ENCODE results near the gene NOVA1. TPM values are rescaled to one million over a fixed set of nuclear protein-coding genes. Genes with fewer than 3 reads are reported as not detected.

The NOVA1 gene
- total and polyA plus RNA-seq, 4 donors = 0.24 to 0.79 (median 0.58) TPM

DNA sequence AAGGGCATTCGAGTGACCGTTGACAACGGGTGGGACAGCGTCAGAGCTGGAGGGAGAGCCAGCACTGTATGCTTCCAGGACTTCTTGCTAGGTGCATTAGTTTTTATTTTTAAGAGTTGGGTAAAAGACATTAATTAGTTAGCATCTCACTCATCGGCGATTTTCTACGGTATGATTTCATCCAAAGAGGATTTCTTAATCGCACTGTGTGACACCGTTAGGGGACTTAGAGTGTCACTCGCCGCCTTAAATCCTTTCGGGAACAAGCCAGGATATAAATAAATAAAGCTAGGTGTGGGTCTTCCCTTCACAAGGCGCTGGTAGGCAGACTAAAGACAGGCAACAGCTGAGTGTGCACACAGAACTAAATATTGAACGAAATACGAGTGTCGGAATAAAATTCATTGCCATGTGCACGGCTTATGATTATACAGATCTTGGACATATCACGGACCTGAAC lies 869 bp upstream of the NOVA1 start:
- Histone ChIP-seq H3K9me3 (ENCODE audit: control insufficient read depth in 4 of 4, low read length in 3 of 4) (no peaks in the 10 kb centered on the region), H3K36me3 (ENCODE audit: control insufficient read depth in 4 of 4, insufficient read depth in 3 of 4, low read depth in 1 of 4, low read length in 3 of 4) (no peaks in the 10 kb centered on the region), H3K4me1 (ENCODE audit: control insufficient read depth in 4 of 4, insufficient read depth in 4 of 4, low read length in 3 of 4) (peaks cover 0 to 10% (median 5%) of the 10 kb centered on the region in 4 donors), H3K27ac (ENCODE audit: low read depth in 1 of 2, low read length in 2 of 2) (peak overlapping the region in 1 of 2 donors; percentile 26), H3K9ac (ENCODE audit: low read depth in 1 of 2, low read length in 2 of 2) (peak overlapping the region in 1 of 2 donors; percentile 0), H3K4me3 (ENCODE audit: low read depth in 1 of 3, low read length in 3 of 3) (peak overlapping the region; percentile 7 to 78 (median 12)), H3K27me3 (ENCODE audit: control insufficient read depth in 4 of 4, insufficient read depth in 4 of 4, low read length in 3 of 4) (peaks cover 0 to 3% (median 1%) of the 10 kb centered on the region in 4 donors)
- WGBS = 4% methylated on average over 18 of the region's 18 CpGs
- DNase-seq (ENCODE audit: low spot score) = no peak
- no peak for TF ChIP-seq FOXA2 (IDR thresholded peaks at IDR 0.05)
- TF ChIP-seq CTCF (IDR thresholded peaks at IDR 0.05; ENCODE audit: low read depth, low read length, missing input control) = no peak

DNA sequence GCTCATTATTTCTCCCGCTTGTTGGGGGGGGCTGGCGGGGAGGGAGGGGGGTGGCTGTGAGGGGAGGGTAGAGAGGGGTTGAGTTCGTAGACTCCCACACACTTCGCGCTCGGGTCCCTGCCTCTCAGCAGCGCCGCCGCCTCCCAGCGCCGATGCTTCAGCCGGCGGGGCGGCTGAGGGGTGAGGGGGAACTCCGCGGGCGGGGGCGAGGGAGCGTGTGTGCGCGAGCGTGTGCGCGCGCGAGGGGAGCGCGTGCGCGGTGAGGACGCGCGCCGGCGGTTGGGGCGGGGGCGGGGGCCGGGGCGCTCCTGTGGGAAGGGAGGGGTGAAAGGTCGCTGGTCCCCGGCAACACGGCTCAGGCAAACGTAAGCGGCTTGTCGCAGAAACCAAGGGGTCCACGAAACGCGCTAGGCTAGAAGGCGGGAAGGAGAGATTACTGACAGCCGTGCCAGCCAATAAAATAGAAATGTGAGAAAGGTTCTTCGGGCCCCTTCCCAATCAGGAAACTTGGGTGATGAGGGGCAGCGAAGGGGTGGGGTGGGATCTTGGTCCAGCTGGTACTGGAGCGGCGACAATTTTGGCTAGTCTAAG lies 343 bp upstream of the NOVA1 start:
- Histone ChIP-seq H3K27ac (ENCODE audit: low read depth in 1 of 2, low read length in 2 of 2) (peak overlapping the region; percentile 26 to 42), H3K36me3 (ENCODE audit: control insufficient read depth in 4 of 4, insufficient read depth in 3 of 4, low read depth in 1 of 4, low read length in 3 of 4) (no peaks in the 10 kb centered on the region), H3K4me1 (ENCODE audit: control insufficient read depth in 4 of 4, insufficient read depth in 4 of 4, low read length in 3 of 4) (peaks cover 0 to 10% (median 5%) of the 10 kb centered on the region in 4 donors), H3K4me3 (ENCODE audit: low read depth in 1 of 3, low read length in 3 of 3) (peak overlapping the region; percentile 7 to 78 (median 64)), H3K9ac (ENCODE audit: low read depth in 1 of 2, low read length in 2 of 2) (no peak overlapping the region), H3K9me3 (ENCODE audit: control insufficient read depth in 4 of 4, low read length in 3 of 4) (no peaks in the 10 kb centered on the region), H3K27me3 (ENCODE audit: control insufficient read depth in 4 of 4, insufficient read depth in 4 of 4, low read length in 3 of 4) (peaks cover 0 to 3% (median 1%) of the 10 kb centered on the region in 4 donors)
- DNase-seq (ENCODE audit: low spot score) = peak; percentile 80
- TF ChIP-seq TAF1 (conservative IDR thresholded peaks at IDR 0.05) (no peak), FOXA1 (IDR thresholded peaks at IDR 0.05) (no peak), SP1 (IDR thresholded peaks at IDR 0.05) (peak; percentile 45), NR2F2 (IDR thresholded peaks at IDR 0.05) (no peak)
- TF ChIP-seq, protein P1, sequence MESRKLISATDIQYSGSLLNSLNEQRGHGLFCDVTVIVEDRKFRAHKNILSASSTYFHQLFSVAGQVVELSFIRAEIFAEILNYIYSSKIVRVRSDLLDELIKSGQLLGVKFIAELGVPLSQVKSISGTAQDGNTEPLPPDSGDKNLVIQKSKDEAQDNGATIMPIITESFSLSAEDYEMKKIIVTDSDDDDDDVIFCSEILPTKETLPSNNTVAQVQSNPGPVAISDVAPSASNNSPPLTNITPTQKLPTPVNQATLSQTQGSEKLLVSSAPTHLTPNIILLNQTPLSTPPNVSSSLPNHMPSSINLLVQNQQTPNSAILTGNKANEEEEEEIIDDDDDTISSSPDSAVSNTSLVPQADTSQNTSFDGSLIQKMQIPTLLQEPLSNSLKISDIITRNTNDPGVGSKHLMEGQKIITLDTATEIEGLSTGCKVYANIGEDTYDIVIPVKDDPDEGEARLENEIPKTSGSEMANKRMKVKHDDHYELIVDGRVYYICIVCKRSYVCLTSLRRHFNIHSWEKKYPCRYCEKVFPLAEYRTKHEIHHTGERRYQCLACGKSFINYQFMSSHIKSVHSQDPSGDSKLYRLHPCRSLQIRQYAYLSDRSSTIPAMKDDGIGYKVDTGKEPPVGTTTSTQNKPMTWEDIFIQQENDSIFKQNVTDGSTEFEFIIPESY (IDR thresholded peaks at IDR 0.05) = no peak
- 2% methylated on average over 54 of the region's 54 CpGs for WGBS

DNA sequence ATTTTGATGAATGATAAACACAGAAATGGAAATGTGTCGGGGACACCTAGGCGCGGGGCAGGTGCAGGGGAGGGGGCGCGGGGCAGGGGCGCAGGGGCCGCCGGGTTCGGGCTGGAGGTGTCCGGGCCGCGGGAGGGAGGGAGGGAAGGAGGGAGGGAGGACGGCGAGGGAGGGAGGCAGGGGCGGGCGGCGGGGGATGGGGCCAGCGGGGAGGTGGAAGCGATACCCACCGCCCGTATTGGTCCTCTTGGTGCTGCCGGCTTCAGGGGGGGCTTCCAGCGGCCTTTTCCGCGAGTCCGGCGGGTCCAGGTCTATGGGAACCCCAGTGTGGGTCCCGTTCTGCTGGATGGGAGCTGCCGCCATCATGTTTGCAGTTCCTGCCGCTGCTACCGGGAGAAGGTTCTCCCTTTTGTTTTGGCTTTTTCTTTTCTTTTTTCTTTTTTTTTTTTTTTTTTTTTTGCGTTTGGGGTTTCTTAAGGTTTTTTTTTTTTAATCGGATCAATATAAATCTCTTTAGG lies 703 bp downstream of the NOVA1 start:
- 4% methylated on average over 33 of the region's 33 CpGs for WGBS
- Histone ChIP-seq H3K9ac (ENCODE audit: low read depth in 1 of 2, low read length in 2 of 2) (no peak overlapping the region), H3K27ac (ENCODE audit: low read depth in 1 of 2, low read length in 2 of 2) (no peak overlapping the region), H3K4me3 (ENCODE audit: low read depth in 1 of 3, low read length in 3 of 3) (peak overlapping the region in 2 of 3 donors; percentile 64 to 78), H3K4me1 (ENCODE audit: control insufficient read depth in 4 of 4, insufficient read depth in 4 of 4, low read length in 3 of 4) (peaks cover 0 to 10% (median 5%) of the 10 kb centered on the region in 4 donors), H3K36me3 (ENCODE audit: control insufficient read depth in 4 of 4, insufficient read depth in 3 of 4, low read depth in 1 of 4, low read length in 3 of 4) (no peaks in the 10 kb centered on the region), H3K9me3 (ENCODE audit: control insufficient read depth in 4 of 4, low read length in 3 of 4) (no peaks in the 10 kb centered on the region), H3K27me3 (ENCODE audit: control insufficient read depth in 4 of 4, insufficient read depth in 4 of 4, low read length in 3 of 4) (peaks cover 0 to 3% (median 1%) of the 10 kb centered on the region in 4 donors)
- peak; percentile 34 for DNase-seq (ENCODE audit: low spot score)
- no peak for TF ChIP-seq TAF1 (conservative IDR thresholded peaks at IDR 0.05)
- no peak for TF ChIP-seq CTCF (IDR thresholded peaks at IDR 0.05; ENCODE audit: low read depth, low read length, missing input control)
- TF ChIP-seq SP1 (IDR thresholded peaks at IDR 0.05) = no peak
- no peak for TF ChIP-seq JUND (IDR thresholded peaks at IDR 0.05)
- no peak for TF ChIP-seq HNF4G (IDR thresholded peaks at IDR 0.05)
- TF ChIP-seq, protein P1 (IDR thresholded peaks at IDR 0.05) = no peak
- TF ChIP-seq, protein P2, sequence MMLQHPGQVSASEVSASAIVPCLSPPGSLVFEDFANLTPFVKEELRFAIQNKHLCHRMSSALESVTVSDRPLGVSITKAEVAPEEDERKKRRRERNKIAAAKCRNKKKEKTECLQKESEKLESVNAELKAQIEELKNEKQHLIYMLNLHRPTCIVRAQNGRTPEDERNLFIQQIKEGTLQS (IDR thresholded peaks at IDR 0.05) = no peak
- TF ChIP-seq, protein P3, sequence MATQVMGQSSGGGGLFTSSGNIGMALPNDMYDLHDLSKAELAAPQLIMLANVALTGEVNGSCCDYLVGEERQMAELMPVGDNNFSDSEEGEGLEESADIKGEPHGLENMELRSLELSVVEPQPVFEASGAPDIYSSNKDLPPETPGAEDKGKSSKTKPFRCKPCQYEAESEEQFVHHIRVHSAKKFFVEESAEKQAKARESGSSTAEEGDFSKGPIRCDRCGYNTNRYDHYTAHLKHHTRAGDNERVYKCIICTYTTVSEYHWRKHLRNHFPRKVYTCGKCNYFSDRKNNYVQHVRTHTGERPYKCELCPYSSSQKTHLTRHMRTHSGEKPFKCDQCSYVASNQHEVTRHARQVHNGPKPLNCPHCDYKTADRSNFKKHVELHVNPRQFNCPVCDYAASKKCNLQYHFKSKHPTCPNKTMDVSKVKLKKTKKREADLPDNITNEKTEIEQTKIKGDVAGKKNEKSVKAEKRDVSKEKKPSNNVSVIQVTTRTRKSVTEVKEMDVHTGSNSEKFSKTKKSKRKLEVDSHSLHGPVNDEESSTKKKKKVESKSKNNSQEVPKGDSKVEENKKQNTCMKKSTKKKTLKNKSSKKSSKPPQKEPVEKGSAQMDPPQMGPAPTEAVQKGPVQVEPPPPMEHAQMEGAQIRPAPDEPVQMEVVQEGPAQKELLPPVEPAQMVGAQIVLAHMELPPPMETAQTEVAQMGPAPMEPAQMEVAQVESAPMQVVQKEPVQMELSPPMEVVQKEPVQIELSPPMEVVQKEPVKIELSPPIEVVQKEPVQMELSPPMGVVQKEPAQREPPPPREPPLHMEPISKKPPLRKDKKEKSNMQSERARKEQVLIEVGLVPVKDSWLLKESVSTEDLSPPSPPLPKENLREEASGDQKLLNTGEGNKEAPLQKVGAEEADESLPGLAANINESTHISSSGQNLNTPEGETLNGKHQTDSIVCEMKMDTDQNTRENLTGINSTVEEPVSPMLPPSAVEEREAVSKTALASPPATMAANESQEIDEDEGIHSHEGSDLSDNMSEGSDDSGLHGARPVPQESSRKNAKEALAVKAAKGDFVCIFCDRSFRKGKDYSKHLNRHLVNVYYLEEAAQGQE (IDR thresholded peaks at IDR 0.05) = no peak
- TF ChIP-seq, protein P4, sequence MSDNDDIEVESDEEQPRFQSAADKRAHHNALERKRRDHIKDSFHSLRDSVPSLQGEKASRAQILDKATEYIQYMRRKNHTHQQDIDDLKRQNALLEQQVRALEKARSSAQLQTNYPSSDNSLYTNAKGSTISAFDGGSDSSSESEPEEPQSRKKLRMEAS (IDR thresholded peaks at IDR 0.05) = no peak
- TF ChIP-seq FOXA2 (IDR thresholded peaks at IDR 0.05) = no peak
- TF ChIP-seq NR2F2 (IDR thresholded peaks at IDR 0.05) = no peak

Measured in liver (tissue), 9 donors.